ENCODE data around the gene JAKMIP1.

Gene JAKMIP1

GRCh38 chr4:6086846-6087245 lies 113.5 kb downstream of the JAKMIP1 start:
- DNase-seq = no peak

- DNase-seq = no peak
These were observed 114.4 kb downstream of the JAKMIP1 start for GRCh38 chr4:6085691-6086628.

GRCh38 chr4:6085028-6085690 lies 115.2 kb downstream of the JAKMIP1 start:
- no peak for DNase-seq

GRCh38 chr4:6079965-6080364 lies 120.4 kb downstream of the JAKMIP1 start:
- DNase-seq = no peak

- DNase-seq = no peak
These were observed 121.8 kb downstream of the JAKMIP1 start for GRCh38 chr4:6078560-6078959.

- no peak for DNase-seq
These were observed 124.0 kb downstream of the JAKMIP1 start for GRCh38 chr4:6076391-6076790.

GRCh38 chr4:6074758-6075157 lies 125.6 kb downstream of the JAKMIP1 start:
- DNase-seq = no peak

- DNase-seq = peak; percentile 72
These were observed 128.2 kb downstream of the JAKMIP1 start for GRCh38 chr4:6071959-6072720.

GRCh38 chr4:6071191-6071958 lies 129.0 kb downstream of the JAKMIP1 start:
- no peak for DNase-seq

- no peak for DNase-seq
These were observed 130.3 kb downstream of the JAKMIP1 start for GRCh38 chr4:6069845-6070709.

- DNase-seq = no peak
These were observed 131.4 kb downstream of the JAKMIP1 start for GRCh38 chr4:6068986-6069385.

GRCh38 chr4:6065934-6066590 lies 134.3 kb downstream of the JAKMIP1 start:
- no peak for DNase-seq

GRCh38 chr4:6065166-6065565 lies 135.2 kb downstream of the JAKMIP1 start:
- DNase-seq = no peak

GRCh38 chr4:6064383-6064782 lies 136.0 kb downstream of the JAKMIP1 start:
- DNase-seq = no peak

- DNase-seq = no peak
These were observed 136.7 kb downstream of the JAKMIP1 start for GRCh38 chr4:6063684-6064083.

GRCh38 chr4:6062133-6062532 lies 138.2 kb downstream of the JAKMIP1 start:
- no peak for DNase-seq

- no peak for DNase-seq
These were observed 141.0 kb downstream of the JAKMIP1 start for GRCh38 chr4:6059375-6059805.

GRCh38 chr4:6058531-6059374 lies 141.6 kb downstream of the JAKMIP1 start:
- DNase-seq = no peak

GRCh38 chr4:6056976-6057766 lies 143.2 kb downstream of the JAKMIP1 start:
- DNase-seq = no peak
